GM18498 (cell line): ENCODE measurements around the gene NEK6.

ENCODE experiments used
- ATAC-seq: cut with Tn5 transposase; IDR thresholded peaks from one replicate; pipeline ENCODE4 v1.9.1; 2021; ENCODE audit warnings: mild to moderate bottlenecking, moderate library complexity; ENCODE audit not compliant: unreplicated experiment

Gene NEK6

DNA sequence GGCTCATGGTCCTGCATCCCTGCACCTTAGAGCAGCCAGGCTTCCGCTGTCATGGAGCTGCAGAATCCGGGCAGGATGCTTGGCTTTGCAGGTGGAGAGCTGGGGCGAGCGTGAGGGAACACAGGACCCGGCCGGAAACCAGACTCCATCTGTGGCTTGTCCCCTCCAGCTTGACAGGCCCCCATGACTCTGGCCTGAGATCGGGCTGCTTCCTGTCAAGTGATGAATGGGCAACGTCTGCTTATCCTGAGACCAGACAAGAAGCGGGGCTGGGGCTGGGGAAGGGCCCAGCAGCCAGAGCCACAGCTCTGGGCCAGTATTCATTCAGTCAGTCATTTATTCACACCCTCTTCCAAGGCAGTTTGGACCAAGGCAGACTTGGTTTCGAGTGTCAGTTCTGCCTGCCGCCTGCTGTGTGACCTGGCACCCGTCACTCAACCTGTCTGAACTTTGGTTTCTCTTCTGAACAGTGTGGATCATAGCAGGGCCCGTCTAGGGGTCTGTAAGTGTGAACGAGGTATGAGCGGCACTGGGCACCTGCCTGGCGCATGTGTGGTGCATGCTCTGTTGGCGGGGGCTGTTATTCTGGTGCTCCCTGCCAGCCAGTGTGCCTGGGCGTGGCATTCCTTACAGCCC is 37.5 kb downstream of the NEK6 start:
- no peak for ATAC-seq

DNA sequence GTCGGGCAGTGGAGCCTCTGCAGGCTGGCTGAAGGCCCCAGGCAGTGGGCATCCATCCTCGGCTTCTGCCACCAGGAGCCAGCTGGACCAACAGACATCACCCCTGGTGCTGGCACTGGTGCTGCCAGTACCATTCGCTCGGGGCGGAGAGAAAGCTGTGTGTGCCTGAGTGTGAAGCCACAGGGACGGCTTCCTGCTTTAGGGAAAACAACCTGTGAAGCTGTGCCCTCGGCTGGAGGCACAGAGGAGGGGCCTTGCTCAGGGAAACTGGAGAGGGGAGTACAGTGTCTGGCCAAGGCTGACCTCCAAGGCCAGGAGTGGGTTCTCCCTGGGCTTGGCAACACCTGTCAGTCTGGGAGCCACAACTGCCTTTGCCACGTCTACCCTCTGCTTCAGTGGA is 38.3 kb downstream of the NEK6 start:
- ATAC-seq = no peak

DNA sequence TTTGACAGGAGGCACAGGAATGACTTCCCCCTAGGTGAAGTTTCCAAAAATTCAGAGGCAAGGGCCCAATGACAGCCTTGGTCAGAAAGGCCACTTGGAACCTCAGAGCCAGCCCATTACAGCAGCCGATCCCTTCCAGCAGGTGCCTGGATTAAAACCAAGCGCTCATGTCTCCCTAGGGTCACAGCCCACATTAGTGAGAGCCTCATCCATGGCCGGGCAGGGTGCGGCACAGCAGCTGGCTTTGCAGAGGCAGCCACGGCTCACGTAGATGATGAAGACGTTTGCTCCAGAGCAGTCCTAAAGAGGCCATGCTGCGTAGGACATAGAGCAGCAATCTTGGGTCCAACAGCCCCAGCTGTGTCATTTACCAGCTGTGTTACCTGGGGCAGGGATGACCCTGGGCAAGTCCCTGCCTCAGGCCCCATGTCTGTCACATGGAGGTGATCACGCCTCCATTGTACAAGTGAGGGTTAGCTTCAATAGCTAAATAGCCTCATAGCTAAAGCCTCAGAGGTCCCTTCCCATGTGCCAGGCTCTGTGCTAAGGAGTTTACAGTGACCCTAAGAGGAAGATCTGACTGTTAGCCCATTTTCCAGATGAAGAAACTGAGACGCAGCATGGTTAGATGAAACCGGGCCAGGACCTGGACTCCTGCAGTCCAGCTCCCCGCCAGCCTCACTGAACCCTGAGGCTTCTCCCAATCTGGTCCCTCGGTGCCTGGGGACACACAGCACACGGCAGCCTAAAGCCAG is 39.2 kb downstream of the NEK6 start:
- ATAC-seq = no peak

DNA sequence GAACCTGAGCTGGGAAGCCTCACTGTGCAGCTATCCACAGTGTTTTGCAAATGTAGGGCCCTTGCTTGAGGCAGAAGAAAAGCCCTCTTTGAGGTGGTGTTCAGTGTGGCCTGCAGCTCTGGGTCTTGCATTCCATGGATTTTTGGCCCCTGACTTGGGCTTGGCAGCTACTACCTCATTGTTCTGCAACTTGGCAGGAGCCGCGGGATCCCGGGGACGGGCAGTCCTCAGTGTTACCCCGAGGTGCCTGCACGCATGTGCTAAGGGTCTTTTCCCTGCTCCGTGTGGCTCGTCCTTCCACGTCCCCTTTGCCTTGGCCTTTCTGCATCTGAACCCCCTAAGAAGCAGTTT is 39.8 kb downstream of the NEK6 start:
- no peak for ATAC-seq

DNA sequence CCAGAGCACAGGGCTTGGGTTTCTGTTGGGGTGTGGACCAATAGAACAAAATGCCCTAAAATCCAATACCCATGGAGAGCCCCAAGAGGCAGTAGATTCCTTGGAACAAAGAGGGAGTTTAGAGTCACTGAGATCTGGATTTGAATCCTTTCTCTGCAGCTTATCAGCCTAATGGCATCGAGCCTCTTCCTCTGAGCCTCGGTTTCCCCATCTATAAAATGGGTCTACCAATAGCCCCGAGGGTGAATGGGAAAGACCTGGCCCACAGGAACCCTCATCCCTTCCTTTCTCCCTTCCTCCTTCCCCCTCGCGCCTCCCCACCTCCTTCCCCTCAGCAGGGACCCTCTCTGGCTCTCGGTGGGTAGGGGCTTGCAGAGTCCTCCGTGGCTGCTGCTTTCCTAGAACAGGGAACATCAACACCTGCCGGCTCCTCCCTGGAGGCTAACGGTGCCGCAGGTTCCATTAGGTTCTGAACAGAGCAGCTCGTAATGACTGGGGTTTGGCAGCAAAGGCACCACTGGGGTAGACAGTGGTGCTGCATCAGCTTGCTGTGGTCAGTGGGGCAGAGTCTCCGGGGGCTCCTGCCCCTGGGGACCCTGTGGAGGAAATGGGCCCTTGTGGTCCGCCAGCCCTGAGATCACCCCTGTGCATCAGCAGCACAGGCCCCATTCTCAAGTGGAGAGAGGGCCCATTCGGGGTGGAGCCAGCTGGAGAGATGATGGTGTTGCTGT is 40.3 kb downstream of the NEK6 start:
- ATAC-seq = no peak

DNA sequence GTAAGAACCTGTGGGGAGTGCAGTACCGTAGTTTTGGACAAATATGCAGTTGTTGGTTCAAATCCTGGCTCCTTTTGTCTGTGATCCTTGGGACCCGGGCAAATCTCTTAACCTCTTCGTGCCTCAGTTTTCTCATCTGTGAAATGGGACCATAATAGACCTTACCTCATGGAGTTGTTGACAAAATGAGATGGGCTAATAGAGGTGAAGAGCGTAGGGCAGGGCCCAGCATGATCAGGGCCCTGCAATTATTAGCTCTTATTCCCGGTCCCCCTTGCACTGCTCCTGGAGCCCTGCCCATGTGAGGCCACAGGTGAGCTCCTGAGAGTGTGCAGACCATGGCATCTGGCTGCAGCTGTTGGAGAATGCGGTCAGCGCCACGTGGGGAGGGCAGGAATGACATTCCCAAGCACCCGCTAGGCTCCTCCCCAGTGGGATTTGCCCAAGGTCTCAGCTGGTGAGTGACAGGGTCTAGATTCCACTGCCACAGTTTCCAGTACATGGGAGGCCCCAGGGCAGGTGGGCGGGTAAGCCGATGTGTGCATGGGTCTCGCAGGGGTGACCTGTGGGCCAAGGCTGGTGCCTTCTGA is 41.0 kb downstream of the NEK6 start:
- no peak for ATAC-seq

DNA sequence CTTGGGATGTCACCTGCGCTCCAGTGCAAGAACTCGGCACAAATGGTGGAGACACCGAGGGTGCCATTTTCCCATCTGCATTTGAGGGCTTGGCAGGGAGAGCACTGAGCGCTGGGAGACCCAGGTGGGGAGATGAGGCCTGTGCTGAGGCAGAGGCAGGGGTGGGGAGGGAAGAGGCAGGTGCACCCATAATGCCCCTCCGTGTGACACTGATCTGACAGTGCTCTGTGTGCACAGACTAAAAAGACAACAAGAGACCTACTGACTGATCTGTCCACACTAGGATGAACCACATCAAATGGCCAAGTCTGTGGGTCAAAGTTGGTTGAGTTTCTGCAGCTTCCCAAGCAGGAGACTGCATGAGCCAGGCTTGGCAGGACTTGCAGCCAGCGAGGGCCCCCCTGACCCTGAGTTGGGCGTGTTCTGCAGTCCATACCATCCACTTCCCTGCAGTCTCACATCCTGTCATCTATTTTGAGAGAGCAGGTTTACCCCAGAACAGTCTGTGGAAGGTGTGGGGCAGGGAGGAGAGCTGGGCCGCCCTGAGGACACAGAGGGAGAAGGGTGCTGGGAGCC is 41.9 kb downstream of the NEK6 start:
- no peak for ATAC-seq

DNA sequence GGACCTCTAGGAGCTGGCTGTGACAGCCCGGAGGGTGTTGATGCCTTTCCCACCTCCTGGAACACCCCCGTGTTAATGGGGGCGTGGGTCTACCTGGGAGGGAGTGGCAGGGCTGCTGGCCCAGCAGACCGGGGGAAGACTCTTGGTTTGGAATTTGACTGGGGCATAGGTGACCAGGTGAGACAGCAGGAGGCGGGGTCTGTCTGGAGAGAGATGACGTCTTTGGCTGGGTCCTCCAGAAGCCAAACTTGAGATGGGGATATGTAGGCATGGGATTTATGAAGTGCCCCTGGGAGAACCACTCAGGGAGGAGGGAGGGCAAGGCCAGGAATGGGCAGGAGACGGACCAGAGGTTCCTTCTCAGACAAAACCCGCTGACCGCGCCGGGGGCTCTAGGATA is 42.6 kb downstream of the NEK6 start:
- no peak for ATAC-seq

DNA sequence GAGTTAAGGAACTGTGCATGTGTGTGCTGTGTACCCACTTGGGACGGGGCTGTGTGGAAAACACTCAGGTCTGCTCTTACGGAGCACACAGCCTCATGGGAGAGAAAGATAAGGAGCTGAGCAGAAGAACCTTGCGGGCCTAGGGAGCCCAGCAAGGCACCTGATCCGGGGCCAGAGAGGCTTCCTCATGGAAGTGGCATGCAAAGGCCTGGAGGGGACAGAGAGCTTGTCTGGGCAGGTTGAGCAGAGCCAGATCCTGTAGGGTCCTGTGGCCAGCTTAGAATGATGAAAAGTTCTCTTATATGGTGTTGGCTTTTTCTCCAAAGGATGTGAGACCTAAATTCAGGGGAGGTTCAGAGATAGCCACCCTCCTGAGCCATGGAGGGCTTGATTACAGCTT is 45.2 kb downstream of the NEK6 start:
- no peak for ATAC-seq

DNA sequence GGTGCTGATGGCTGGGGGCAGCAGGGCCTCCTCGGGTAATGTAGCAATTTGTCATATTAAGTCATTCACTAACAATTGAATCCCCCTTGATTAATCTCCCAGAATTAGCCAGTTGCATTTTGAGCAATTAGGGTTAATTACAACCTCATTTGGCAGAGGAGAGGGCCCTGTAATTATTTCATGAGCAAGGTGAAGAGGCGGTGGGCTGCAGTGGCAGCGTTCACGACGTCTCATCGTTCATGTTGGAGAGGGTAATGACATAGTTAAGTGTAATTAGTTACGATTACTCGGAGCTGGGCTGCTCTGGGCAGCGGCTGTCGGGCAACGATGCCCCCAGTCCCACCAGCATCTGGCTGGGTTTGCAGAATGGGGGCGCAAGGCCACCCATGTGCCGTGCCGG is 46.0 kb downstream of the NEK6 start:
- ATAC-seq = no peak

DNA sequence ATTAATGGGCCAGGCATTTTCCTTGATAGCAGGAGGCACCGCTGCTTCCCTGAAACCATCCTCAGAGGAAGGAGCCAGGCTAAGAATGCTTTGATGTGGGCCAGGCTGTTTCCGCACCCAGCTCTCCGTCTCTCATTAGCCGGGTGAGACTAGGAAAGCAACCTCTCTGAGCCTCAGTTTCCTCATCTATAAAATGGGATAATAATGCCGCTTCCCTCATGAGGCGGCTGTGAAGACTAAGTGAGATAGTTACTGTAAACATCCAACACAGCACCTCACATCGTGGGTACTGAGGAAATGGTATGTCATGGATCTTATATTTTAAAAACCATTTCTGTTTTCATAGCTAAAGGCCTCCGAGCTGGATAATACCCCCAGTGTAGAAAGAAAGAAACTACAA is 46.5 kb downstream of the NEK6 start:
- ATAC-seq = no peak

DNA sequence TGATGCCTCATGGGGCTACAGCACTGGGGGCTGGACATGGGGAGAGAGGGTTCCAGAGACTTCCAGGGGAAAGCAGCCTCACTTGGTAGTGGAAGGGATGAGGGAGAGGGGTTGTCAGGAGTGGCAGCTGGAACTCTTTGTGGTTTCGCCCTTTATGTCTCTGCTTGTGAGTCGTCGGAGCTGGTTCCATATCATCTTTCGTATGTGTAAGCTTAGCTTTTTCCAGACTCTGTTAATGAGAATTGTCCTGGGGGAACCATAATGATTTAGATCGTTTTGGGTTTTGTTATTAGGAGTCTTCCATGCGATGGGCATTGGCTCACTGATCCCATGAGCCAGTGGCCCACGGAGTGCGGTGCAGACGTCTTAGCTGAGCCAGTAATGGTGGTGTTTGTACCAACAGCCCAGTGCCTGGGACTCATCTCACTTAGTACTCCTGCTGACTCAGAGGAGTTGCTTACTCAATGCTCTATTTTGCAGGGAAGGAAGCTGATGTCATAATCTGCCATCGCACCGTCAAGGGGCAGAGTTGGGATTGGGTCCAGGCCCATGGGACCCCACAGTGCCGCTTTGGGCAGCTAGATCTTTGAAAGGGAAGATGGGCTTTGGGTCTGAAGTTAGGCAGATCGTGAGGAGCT is 48.5 kb downstream of the NEK6 start:
- ATAC-seq = no peak

DNA sequence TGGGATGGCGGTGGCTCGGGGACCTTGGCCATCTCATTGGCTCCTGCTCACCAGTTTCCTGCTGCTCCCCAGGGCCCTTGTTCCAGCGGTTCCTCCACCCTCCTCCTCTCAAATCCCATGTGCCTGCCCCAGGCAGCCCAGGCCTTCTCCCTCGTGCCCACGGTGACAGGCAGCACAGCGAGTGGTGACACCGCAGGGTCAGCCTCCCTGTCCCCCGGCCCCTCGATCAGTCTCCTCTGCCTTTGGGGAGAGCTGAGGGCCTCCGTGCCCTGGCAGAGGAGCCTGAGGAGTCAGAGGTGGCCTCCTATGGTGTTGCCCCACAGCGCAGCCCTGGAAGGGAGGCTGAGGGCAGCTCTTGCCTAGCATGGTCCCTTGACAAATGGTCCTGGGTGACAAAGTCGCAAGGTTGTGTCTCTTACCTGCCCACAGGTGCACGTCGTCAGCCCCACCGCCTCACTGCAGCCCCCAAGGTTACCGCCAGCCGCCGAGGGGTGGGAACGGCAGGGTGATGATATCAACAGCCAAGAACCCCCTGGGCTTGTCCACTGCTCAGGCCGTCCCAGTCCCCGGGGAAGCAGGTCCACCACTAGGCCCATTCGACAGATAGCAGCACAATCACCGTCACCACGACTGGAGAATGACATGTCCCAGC is 49.8 kb downstream of the NEK6 start:
- ATAC-seq = no peak

DNA sequence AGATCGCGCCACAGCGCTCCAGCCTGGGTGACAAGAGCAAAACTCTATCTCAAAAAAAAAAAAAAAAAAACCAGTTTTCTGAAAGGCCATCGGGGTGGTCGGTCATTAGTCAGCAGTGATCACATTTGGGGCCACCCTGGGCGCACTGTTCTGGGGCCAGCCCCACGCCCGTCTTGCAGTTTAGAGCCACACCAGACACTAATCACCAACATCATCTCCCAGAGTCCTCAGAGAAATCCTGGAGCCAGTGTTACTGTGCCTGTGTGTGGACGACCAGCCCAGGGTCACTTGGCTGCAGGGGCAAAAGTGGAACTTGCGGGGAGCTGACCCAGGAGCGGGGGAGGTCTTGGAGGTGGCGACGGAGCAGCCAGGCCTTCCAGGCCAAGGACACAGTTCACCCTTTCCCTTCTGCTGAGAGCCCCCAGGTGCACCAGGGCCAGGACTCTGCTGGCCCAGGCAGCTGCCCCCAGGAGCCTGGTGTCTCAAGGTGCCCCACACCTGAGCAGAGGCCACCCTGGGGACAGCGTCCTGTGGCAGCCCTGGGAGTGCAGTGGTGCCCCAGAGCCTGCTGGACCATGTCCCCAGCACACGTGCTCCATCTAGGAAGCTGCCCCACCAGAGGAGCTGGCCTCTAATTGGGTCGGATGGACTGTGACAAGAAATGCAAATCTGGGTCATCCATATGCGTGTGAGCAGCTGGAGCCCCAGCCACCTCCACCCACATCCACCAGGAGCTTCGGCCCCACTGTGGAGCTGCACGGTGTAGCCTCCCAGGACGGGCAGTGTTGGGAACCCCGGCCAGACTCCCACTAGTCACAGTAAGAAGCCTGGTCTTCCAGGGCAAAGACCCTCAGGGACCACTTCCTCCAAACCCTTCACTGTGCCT is 51.1 kb downstream of the NEK6 start:
- ATAC-seq = no peak

DNA sequence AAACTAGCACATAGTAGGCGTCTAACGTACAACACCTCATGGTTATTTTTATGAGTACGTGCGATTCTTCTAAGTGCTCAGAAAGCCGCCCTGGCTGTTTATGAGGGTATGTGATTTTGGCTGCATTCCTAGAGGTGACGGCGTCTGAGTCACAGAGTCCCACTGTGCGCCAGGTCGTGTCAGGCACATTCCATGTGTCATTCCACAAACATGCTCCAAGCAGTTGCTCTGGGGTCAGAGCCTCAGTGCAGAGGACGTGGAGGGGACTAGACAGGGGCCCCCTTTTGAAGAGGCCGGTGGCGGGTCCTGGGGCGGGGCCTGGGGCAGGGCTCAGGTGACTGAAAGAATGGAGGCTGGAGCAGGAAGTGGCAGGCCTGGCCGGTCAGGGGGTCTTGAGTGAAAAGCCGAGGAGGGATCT is 51.9 kb downstream of the NEK6 start:
- no peak for ATAC-seq

DNA sequence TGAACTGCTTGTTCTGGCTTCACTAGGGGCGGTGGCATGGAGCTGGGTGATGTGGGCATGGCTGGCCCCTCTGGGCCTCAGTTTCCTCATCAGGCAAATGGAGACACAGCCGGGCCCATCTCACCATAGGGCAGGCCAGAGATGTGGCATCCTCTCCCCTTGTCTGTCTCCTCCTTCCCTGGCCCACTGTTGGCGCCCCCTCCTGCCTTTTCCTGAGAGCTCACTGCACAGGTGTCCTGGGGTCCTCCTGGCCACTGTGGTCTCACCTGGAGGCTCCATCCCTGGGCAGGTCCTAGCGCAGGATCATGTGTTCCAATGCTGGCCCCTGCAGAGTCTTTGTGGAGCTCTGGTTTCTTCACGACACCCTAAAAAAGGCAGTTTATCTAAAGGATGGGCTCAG is 53.5 kb downstream of the NEK6 start:
- ATAC-seq = no peak

DNA sequence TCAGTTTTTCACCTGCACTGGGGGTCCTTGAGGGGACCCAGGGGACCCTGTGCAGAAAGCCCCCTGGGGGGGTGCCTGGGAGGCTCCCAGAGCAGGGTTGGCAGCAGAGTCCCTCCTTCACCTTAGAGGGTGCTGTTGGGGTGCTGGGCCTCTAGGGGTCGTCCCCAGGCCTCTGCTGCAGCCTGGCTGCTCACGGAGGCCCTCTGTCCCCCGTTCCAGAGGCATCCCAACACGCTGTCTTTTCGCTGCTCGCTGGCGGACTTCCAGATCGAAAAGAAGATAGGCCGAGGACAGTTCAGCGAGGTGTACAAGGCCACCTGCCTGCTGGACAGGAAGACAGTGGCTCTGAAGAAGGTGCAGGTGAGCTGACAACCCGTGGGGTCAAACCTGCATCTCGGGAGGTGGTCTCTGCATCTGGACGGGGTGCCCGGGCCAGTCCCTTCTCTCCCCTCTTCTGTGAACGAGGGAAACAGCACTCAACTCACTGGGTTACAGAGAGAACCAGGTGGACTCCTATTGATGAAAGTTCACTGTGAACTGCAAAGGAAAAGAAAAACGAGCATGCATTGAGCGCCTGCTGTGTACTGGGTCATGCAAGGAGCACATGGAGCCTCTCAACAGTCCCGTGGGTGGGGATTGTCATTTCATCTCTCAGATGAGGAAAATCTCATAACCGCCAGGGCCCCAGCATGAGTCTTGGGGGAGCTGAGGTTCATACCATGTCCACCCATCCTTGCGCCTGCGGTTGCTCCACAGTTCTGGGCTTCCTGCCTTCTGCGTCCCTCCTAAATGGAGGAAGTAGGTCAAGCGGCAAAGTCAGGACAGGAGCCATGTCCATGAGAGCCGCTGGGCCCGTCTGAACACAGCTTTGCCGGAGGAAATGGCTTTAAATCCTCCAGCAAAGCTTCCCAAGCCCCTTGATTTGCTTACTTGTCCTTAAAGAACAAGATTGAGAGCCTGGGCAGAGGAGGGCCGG is 54.8 kb downstream of the NEK6 start:
- ATAC-seq = no peak

DNA sequence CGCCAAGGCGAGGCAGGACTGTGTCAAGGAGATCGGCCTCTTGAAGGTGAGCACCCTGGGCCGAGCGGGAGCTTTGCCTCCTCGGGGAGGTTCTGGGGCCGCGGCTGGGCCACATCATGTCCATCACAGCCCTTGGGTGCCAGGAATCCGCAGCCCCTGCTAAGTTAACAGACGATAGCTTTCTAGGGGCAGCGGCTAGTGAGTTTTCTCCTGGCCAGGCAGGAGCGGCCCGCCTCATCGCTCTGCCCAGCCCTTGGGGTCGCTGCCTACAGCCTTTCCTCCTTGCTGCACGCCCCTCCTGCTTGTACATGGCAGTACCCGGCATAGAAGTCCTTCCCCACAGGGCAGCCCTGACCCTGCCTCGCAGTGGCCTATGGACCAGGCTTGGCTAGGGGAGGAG is 56.2 kb downstream of the NEK6 start:
- no peak for ATAC-seq
